Hippocampal formation (tissue), 2 donors: Measurements from ENCODE around the gene TSPAN13.

ENCODE experiments used
- DNase-seq, 2 donors: peaks; one replicate each; lab custom pipeline; 2025; lab: John Stamatoyannopoulos, UW

The TSPAN13 gene

DNA sequence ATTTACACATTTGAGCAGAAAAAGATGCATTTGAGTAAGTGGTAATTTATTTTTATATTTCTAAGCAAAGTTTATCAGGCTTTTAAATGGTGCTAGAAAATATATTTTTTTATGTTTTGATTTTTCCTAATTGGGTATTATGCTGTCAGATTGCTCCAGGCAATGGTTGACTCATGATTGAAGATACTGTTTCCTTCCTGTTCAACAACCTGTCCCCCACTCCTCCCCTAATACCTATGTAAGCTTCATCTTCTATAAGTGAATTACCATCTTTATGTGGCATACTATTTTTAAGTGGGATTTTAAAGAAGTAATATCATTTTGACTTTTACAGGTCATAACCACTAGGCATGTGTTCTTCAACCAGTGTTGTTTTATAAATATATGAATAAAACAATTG is 21.4 kb downstream of the TSPAN13 start:
- DNase-seq = no peak

DNA sequence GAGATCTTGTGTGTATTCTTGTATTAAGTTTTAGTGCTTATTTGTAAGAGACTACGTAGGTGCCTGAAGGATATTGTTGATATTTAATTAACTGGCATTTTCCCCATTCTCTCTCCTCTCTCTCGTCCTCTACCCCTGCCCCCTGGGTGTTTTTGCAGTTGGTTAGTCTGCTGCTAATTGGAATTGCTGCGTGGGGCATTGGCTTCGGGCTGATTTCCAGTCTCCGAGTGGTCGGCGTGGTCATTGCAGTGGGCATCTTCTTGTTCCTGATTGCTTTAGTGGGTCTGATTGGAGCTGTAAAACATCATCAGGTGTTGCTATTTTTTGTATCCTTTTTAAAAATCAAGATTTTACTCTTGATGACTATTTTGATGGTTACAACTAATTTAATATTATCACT is 22.5 kb downstream of the TSPAN13 start:
- no peak for DNase-seq

DNA sequence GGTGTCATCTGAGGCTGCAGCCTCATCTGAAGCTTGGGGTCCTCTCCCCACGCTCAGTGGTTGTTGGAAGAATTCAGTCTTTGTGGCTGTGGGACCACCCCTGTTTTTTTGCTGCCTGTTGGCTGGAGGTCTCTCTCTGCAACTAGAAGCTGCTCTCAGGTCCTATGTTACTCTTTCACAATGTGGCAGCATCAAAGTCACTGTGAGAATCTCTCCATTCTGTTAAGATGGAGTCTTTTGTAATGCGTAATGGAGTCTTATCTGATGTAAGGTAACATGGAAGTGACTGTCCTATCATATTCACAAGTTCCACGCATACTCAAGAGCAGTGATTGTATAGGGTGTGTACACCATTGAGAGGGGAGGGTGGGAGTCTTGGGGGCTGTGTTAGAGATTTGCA is 24.9 kb downstream of the TSPAN13 start:
- no peak for DNase-seq

DNA sequence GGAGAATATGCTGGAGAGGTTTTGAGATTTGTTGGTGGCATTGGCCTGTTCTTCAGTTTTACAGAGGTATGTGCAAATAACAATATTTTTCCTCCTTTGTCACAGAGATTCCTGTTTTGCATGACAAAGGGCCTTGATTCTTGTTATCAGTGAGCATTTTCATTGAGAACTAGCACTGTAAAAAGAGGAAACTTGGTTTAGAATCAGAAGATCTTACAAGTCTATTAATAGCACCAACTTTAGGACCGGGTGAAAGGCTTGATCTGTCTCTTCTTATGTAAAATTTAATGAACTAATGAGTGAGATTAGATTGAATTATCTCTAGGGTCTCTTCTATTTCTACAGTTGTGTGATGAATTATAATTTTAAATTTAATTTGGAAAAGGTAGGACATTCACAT is 25.5 kb downstream of the TSPAN13 start:
- no peak for DNase-seq

DNA sequence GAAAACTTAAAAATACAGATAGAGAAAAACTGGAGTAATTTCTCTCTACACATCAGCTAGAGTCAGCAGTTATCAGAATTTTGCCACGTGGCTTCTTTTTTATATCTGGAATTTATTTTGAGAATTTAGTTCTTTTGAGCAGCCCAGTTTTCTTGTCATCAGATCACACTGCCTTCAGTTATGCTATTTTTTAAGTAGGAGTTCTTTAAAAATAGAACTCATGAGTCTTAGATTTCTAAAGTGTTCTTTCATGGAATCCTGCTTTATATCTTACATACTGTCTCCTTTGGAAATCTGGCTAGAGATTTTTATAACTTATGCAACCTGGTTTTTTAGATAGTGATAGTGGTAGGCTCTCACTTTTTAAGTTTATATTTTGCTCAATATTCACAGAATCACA is 27.0 kb downstream of the TSPAN13 start:
- DNase-seq = no peak

DNA sequence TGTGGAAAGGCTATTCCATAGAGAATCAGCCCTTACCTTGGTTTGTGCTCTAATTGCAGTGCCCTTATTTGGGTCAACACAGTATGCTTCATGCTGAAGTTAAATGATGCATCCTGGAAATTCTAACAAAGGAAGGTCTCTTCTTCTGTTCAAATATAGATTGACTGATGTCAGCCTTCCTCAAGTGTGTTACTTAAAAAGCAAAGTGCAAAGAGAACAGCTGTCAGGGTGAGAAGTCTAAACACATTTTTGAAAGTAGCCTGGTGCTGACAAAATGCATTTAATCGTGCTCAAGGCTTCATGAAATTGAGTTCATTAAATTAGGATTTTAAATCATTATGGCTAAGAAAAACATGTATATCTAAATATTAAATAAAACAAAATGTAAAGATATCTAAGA is 31.8 kb downstream of the TSPAN13 start:
- no peak for DNase-seq

DNA sequence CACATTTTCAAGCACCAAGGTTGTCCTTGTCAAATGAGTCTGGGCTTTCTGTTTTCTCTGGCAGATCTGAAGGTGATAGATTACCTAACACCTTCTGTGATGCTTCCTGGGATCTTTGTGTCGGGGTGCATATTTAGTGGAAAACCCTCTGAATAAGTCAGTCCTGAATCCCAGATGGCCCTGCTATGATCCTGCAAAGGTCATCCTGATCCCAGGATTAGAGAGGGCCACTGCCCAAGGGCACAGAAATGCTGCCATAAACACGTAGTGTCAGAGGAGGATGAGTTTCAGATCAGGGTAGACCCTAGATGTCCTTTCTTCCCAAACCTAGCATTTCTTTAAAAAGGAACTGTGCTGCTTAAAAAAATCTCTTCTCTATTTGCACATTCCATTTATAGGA is 32.3 kb downstream of the TSPAN13 start:
- no peak for DNase-seq

DNA sequence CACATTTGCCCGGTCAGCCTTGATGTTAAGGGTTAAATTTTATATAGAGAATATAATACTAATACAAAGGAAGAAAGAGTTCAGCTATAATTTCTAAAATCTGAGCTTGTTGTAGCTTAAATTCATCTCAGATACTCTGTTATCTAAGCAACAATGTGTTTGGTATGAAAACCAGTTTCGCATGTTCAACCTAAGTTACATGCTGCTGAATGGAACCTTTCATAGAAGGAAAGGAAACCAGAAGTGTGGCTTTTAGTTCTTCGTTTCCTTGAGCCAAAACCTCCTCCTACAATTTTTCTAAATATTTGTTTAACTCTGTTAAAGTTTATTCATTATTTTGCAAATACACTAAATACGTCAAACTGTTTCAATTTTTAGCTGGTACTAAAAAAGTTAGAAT is 32.7 kb downstream of the TSPAN13 start:
- no peak for DNase-seq

DNA sequence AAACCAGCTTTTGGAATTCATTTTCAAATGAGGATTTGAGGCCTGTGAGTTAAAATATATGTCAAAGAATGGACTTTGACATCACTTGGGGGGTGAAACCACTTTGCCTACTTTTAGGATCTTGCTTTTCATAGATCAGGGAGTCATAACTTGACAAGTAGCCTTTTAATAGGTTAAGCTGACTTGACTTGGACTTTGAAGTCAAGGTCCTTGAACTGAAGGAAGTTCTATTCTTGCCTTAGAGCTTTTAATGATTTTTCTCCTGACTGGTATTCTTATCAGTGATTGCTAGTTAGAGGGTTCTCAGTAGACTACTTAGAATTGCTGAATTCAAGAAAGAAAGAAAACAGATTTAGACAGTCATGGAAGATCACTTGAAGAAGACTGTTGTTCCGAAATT is 33.6 kb downstream of the TSPAN13 start:
- DNase-seq = no peak

DNA sequence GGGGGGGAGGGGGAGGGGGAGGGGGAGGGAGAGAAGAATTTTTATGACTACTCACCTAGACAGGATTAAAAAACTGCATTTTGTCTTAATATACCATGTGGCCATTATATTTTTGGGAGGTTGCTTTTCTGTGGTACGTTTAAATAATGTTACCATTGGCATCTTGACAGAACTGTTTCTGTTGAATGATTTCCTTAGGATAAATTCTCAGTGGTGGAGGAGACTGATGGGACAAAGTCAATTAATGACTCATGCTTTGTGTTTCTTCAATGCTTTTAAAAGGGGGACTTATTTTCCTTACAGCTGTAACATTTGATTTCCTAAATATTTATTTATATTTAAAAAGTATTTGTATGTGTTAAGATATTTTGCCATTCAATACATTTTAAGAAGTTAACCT is 37.5 kb downstream of the TSPAN13 start:
- no peak for DNase-seq

DNA sequence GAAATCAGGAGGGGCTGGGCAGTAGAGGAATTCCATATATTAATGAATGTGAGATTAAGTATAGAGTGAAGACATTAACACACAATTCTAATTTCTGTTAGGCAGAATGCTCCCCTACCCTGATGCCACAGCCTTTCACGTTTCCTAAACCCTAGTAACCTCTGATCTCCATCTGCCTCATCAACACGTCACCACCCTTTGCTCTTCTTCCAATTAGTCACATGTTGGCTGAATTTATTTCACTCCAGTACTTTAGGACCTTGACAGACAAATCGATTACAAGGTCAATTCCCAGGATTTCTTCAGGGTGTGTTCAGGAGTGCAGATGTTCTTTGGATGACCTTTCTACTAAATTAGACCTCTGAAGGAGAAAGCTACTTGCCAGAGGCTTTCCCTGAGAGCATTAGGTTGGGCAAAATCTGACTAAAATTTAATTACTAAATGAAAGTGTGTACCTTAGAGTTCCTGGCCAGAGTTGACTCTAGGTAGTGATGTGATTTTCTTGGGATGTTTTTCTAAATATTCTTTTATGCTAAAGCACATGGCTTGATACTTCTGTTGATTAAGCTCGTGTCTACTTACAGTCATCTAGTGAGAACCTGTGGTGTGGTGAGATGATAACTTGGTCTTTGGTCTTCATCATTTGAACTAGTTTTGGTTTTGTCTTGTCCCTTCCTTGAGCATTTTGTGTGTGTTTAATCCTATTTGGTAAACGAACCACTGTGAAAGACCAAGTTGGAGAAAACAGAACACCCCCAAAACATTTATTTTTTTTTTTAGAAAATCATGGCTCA is 38.5 kb downstream of the TSPAN13 start:
- DNase-seq = no peak

DNA sequence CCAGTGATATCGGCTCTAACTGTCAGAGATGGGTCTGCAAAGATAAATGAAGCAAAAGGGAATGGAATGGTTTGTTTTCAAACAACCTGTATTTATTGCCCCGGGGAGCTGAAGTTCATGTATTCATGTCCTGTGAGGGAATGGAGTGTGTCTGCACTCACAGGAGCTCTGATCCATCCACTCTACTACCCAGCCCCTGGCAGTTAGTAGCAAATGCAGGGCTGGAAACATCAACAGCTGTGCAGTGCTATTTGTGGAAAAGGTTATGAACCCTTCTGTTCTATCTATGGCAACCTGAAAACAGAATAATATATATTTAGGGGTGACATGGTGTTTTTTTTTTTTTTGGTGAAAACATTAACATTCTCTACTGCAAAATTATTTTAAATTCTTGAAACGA is 41.4 kb downstream of the TSPAN13 start:
- no peak for DNase-seq

DNA sequence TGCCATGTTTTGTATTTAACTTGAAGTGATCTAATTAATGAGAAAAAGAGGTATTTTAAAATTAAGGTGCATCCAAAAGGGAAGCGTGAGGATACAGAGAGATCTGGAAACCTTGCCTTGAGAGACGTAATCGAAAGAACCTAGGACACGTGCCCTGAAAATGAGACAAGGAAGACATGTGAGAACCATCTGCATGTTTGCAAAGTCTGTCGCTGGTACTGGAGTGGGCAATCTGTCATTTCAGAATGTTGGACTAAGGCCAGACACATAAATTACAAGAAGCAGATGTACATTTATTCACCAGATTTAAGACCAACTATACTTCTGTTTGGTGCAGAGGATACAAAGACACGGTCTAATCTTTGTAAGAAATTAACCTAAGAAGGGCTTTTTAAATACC is 42.1 kb downstream of the TSPAN13 start:
- no peak for DNase-seq

DNA sequence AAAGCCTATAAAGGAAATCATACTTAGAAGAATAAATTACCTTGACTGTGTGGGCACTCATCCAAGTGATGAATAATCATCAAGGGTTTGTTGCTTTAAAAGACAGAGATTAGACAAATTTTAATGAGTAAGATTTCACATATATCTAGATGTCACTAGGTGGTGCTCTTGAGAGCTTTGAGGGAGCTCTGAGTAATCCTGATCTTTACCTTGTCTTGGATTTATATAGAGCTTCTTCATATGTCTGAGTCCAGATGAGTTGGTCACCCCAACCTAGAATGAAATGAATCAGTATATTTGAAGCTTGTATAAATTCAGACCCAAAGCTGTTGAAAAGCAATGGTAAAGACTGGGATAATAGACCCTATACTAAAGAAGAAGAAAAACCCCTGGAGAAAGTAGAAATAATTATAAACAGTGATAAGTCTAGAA is 47.6 kb downstream of the TSPAN13 start:
- peak in 1 of 2 donors; percentile 30 for DNase-seq

DNA sequence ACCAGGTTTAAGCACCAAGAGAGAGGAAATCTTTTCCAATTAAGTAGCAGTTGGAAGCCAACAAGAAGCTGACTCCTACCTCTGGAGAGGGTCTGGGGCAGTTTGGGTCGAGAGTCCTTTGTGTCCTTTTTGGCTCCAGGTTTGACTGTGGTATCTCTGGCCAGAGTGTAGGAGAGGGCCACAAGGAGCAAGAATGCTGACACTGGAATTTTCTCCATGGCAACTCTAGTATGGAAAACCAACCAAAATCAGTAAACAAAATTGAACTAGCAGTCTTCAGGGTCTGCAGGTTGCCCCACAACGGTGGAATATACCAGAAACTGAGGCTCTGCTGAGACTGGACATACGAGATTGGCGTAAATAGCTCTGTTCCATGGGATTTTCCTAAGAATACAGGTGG is 48.0 kb downstream of the TSPAN13 start:
- no peak for DNase-seq

DNA sequence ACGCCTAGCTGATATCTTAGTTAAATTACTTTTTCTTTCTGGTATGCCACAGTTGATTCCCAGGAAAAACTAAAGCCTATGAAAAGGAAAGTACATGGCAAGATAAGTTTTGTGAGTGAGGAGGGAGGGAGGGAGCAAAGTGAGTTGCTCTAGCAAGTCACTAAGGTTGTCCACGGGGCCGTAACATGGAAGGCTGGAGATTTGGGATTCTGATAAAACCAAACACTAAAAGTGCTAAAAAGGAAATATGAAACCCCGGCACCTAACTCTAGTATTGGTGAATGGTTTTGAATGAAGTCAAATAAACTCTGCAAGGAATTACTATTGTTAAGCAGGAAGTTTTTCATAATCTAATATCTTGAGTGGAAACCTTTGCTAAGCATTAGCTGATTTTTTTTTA is 49.6 kb downstream of the TSPAN13 start:
- DNase-seq = no peak

DNA sequence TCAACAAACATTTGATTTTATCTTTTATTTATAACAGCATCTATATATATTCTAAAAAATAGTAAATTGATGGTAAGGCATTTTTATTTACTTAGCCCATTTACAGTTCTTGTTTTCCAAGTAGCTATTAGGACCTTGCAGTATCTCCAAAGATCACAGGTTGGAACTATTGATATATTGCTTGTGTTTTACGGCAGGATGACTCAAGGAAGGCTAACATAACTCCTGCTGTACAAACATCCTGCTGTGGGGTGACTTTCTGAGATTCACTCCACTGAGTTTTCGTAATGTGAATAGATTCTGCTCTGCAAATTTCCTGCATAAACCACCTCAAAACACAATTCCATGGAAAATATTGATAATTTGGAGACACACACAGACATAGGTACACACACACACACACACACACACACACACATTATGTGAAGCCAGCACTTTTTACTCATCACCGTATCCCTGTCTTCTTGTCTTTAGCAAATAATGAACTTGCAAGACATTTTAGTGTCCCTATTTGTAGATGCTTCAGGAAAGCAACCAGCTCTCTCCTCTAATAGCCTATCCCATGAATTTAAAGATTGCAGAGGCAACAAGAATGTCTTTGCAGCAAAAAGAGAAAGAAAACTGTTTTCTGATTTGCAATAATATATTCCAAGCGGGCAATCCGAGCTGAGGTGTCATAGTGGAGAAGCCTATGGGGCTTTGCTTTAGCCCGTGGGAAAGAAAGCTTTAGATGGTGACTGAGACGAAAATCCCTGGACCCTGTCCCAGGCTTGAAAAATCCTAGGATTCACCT is 50.5 kb downstream of the TSPAN13 start:
- DNase-seq = no peak

DNA sequence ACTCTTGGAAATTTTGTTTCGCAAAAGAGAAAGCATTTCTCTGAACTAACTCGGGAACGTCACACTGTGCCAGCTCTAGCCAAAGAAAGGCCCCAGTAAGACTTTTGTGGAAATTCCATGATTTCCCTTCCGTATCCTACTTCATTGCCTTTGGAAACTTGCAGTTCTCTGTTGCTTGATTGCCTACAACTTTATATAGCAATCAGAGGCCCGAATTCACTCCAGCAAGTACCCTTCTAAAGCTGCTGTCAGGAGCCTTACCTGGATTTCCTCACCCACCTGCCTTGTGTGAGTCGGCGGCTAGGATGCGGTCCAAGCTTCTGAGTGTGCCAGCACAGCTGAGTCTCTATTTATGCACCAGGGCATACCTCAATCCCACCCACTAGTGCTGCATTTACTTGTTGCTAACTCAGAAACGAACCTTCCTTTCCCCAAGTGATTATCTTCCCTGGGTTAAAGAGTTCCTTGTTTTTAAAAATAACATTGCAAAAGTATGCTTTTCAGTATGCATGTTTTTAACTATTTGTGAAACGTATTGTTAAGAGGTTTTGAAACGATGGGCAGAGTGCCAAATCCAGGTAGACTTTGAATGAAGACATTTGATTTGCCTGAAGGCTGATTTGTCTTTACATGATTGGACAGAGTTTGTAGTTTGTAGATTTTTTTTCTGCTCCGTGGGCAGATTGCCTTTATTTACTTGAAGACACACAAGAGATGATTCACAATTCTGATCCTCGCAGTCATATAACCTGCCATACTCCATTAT is 51.3 kb downstream of the TSPAN13 start, which contains the start of gene AGR2:
TSS of gene AGR2 (minus strand) at position 326 of the 766 bp plus-strand sequence. CDS start 3,203 bp downstream, outside the sequence.
- no peak for DNase-seq

DNA sequence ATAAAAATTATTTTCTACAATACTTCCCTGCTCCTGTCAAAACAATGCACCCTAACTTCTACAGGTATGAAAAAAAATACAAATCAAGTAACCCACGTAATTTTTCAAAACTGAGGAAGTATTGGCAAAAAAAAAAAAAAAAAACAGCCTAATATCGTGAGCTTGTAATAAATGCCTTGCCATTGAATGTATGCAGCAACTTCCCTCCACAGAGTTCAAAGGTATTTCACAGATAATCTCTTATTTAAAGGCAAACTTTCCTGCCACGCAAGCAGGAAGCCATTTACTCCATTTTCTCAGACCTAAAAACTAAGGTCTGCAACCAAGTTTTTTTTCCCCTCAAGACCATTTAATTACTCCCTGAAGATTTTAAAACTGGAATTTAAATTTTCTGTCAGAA is 51.9 kb downstream of the TSPAN13 start:
- DNase-seq = no peak

DNA sequence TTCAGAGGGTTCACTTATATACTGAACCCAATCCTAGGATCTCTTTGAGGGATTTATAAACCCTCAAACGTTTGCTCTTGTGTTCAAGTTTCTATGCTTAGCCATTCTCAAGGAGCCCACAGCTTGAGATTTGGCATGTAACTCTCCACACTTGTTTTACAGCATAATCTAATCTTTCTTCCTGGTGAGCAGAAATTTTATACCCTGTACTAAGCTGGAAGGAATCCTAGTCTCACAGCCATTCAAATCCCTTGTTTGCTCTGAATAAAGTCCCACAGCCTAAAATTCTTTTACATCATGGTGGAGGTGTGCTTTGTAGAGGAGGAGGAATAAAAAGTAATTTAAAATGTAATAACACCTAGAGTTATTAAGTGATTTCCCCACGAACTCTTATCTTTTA is 56.6 kb downstream of the TSPAN13 start:
- no peak for DNase-seq

DNA sequence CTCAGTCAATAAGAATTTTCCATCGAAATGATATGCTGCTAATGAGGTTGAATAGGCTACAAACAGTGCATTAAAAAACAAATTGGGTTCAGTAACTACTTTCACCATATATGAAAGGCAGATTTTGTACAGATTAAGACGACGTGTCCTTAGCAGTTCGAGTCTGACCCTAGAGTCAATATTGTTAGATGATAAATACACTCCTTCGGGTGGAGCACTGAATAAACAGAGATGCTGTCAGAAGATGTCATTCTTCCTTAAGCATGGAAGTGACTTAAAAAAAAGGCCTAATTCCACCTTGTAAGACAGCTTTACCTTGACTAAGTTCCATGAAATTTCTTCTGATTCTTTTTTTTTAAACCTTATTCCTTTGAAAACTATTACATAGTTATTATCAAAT is 57.0 kb downstream of the TSPAN13 start:
- no peak for DNase-seq

DNA sequence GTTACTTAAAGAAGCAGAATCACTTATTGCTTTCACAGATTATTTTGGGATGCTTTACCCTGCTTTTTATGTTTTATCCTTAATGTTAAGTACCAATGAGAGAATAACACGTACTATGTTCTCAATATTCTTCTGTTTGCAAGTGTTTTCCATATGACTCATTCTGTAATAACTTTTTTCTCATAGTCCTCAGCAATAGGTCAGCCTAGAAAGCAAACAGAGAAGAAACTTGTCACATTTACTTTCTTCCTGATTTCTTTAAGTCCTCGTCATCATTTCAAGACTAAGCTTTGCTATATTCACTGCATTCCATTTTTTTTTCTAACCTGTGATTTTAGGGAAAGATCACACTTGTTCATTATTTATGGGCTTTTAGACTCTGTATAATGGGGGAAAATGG is 58.0 kb downstream of the TSPAN13 start:
- DNase-seq = no peak
